ENCODE measurements around the gene TRAPPC3. TPM values are rescaled to one million over a fixed set of nuclear protein-coding genes. Genes with fewer than 3 reads are reported as not detected.

Gene TRAPPC3
- total and polyA plus RNA-seq, 2 experiments from 2014 or later: 45.6 to 55.9 TPM

- Histone ChIP-seq H3F3A (replicated peaks; ENCODE audit: low read depth) (peaks cover 6% of the 10 kb centered on the region; the same call in 1 of the 2 replicates), H3K36me3 (ENCODE audit: insufficient read depth) (no peaks in the 10 kb centered on the region), H4K20me1 (replicated peaks; ENCODE audit: insufficient read depth) (no peaks in the 10 kb centered on the region), H3K27me3 (ENCODE audit: insufficient read depth) (no peaks in the 10 kb centered on the region), H2AFZ (no peak overlapping the region), H3K4me3 (no peak overlapping the region), H3K4me1 (ENCODE audit: insufficient read depth) (peaks cover 3% of the 10 kb centered on the region), H3K4me2 (no peak overlapping the region), H3K9me2 (ENCODE audit: insufficient read depth) (no peaks in the 10 kb centered on the region), H3K79me2 (replicated peaks; ENCODE audit: insufficient read depth) (no peaks in the 10 kb centered on the region), H3K27ac (ENCODE audit: low read depth) (no peak overlapping the region)
- H3K27ac Mint-ChIP-seq: peak overlapping the region; percentile 63; the same call in 1 of the 2 replicates
- TF ChIP-seq CTCF (conservative IDR thresholded peaks at IDR 0.05; ENCODE audit: low read depth in 2 of 2): no peak
- TF ChIP-seq REST (IDR thresholded peaks at IDR 0.05; ENCODE audit: unreplicated experiment): no peak
- TF ChIP-seq STAT1 (IDR thresholded peaks at IDR 0.05; ENCODE audit: unreplicated experiment): no peak
- TF ChIP-seq NANOG (IDR thresholded peaks at IDR 0.05; ENCODE audit: borderline replicate concordance): no peak
- no peak for TF ChIP-seq EZH2phosphoT487 (IDR thresholded peaks at IDR 0.05; ENCODE audit: unreplicated experiment)
- TF ChIP-seq ZNF114 (CRISPR knock-in tag; IDR thresholded peaks at IDR 0.05): no peak
- TF ChIP-seq EZH2 (IDR thresholded peaks at IDR 0.05; ENCODE audit: low read depth, unreplicated experiment): no peak
- TF ChIP-seq ZNF331 (CRISPR knock-in tag; IDR thresholded peaks at IDR 0.05; ENCODE audit: low read depth): no peak
- peaks cover 3% of the 10 kb centered on the region; the same call in 1 of the 3 replicates for H3K36me3 Mint-ChIP-seq (ENCODE audit: low read depth)
- DNase-seq (ENCODE audit: low spot score) (no peak), ATAC-seq (no peak)
- H3K27me3 Mint-ChIP-seq (ENCODE audit: insufficient read depth, low read depth, poor library complexity): peaks cover 7% of the 10 kb centered on the region
- no peak overlapping the region for H3K4me3 Mint-ChIP-seq
- H3K9me3 Mint-ChIP-seq: no peaks in the 10 kb centered on the region
- peaks cover 13% of the 10 kb centered on the region; the same call in 2 of the 3 replicates for H3K4me1 Mint-ChIP-seq
Observed at GRCh38 chr1:36135330-36135667, 14.0 kb downstream of the TRAPPC3 start.

DNA sequence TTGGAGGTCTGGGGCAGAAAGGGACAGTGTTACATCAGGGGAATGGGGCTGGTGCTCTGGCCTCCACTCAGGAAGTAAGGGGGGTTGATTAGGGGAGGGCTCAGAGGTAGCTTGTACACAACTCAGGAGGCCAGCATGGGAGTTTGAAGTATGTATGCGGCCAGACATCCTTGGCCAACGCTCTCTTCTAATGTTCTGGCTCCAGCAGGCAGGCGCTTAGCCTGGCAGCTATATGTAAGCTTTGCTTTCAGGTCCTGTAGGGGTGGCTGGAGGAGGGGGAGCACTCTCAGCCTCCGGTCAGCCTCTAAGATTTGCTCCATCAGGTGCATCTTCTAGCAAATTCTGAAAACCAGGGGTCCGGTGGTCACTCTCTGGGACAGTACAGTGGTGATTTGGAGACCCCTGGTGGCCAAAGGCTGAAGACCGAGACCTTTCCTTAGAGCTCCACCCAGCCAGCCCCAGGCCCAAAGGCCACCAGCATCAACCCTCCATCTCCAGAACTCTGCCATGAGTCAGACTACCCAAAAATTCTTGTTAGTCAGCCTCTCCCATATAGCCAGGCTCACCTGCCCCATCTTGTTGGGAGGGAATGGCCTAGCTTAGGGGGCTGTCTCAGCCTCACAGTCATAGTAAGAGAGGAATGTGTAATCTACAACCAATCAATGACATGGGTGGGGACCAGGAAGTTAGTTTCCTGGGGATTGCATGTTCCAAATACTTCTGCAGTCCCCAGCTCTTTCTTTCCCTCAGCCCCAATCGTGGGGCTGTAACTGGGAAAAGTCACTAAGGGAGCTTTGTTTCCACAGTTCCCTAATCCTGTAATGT, 14.6 kb downstream of the TRAPPC3 start:
- no peak overlapping the region for H3K27ac ChIP-seq (ENCODE audit: low read depth)
- peaks cover 3% of the 10 kb centered on the region for H3K4me1 ChIP-seq (ENCODE audit: insufficient read depth)
- H3K27me3 ChIP-seq (ENCODE audit: insufficient read depth): no peaks in the 10 kb centered on the region
- Mint-ChIP-seq H3K4me1 (peaks cover 13% of the 10 kb centered on the region; the same call in 2 of the 3 replicates), H3K9me3 (no peaks in the 10 kb centered on the region), H3K27me3 (ENCODE audit: insufficient read depth, low read depth, poor library complexity) (peaks cover 7% of the 10 kb centered on the region), H3K4me3 (no peak overlapping the region), H3K27ac (peak overlapping the region; percentile 63; the same call in 1 of the 2 replicates), H3K36me3 (ENCODE audit: low read depth) (peaks cover 3% of the 10 kb centered on the region; the same call in 1 of the 3 replicates)
- no peaks in the 10 kb centered on the region for H3K36me3 ChIP-seq (ENCODE audit: insufficient read depth)
- no peaks in the 10 kb centered on the region for H3K79me2 ChIP-seq (replicated peaks; ENCODE audit: insufficient read depth)
- H3K9me2 ChIP-seq (ENCODE audit: insufficient read depth): no peaks in the 10 kb centered on the region
- H4K20me1 ChIP-seq (replicated peaks; ENCODE audit: insufficient read depth): no peaks in the 10 kb centered on the region
- DNase-seq (ENCODE audit: low spot score): peak; percentile 90
- no peak overlapping the region for H3K4me3 ChIP-seq
- H3K4me2 ChIP-seq: no peak overlapping the region
- ATAC-seq: peak; percentile 98
- peaks cover 6% of the 10 kb centered on the region; the same call in 1 of the 2 replicates for H3F3A ChIP-seq (replicated peaks; ENCODE audit: low read depth)
- no peak overlapping the region for H2AFZ ChIP-seq
- TF ChIP-seq, protein P1, sequence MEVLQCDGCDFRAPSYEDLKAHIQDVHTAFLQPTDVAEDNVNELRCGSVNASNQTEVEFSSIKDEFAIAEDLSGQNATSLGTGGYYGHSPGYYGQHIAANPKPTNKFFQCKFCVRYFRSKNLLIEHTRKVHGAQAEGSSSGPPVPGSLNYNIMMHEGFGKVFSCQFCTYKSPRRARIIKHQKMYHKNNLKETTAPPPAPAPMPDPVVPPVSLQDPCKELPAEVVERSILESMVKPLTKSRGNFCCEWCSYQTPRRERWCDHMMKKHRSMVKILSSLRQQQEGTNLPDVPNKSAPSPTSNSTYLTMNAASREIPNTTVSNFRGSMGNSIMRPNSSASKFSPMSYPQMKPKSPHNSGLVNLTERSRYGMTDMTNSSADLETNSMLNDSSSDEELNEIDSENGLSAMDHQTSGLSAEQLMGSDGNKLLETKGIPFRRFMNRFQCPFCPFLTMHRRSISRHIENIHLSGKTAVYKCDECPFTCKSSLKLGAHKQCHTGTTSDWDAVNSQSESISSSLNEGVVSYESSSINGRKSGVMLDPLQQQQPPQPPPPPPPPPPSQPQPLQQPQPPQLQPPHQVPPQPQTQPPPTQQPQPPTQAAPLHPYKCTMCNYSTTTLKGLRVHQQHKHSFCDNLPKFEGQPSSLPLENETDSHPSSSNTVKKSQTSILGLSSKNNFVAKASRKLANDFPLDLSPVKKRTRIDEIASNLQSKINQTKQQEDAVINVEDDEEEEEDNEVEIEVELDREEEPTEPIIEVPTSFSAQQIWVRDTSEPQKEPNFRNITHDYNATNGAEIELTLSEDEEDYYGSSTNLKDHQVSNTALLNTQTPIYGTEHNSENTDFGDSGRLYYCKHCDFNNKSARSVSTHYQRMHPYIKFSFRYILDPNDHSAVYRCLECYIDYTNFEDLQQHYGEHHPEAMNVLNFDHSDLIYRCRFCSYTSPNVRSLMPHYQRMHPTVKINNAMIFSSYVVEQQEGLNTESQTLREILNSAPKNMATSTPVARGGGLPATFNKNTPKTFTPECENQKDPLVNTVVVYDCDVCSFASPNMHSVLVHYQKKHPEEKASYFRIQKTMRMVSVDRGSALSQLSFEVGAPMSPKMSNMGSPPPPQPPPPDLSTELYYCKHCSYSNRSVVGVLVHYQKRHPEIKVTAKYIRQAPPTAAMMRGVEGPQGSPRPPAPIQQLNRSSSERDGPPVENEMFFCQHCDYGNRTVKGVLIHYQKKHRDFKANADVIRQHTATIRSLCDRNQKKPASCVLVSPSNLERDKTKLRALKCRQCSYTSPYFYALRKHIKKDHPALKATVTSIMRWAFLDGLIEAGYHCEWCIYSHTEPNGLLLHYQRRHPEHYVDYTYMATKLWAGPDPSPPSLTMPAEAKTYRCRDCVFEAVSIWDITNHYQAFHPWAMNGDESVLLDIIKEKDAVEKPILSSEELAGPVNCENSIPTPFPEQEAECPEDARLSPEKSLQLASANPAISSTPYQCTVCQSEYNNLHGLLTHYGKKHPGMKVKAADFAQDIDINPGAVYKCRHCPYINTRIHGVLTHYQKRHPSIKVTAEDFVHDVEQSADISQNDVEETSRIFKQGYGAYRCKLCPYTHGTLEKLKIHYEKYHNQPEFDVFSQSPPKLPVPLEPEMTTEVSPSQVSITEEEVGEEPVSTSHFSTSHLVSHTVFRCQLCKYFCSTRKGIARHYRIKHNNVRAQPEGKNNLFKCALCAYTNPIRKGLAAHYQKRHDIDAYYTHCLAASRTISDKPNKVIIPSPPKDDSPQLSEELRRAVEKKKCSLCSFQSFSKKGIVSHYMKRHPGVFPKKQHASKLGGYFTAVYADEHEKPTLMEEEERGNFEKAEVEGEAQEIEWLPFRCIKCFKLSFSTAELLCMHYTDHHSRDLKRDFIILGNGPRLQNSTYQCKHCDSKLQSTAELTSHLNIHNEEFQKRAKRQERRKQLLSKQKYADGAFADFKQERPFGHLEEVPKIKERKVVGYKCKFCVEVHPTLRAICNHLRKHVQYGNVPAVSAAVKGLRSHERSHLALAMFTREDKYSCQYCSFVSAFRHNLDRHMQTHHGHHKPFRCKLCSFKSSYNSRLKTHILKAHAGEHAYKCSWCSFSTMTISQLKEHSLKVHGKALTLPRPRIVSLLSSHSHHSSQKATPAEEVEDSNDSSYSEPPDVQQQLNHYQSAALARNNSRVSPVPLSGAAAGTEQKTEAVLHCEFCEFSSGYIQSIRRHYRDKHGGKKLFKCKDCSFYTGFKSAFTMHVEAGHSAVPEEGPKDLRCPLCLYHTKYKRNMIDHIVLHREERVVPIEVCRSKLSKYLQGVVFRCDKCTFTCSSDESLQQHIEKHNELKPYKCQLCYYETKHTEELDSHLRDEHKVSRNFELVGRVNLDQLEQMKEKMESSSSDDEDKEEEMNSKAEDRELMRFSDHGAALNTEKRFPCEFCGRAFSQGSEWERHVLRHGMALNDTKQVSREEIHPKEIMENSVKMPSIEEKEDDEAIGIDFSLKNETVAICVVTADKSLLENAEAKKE (CRISPR knock-in tag; IDR thresholded peaks at IDR 0.05): peak; percentile 75; the same call in 1 of the 2 replicates
